DMS153 treated with DMSO at 0.1 percent for 48 hours (cell line): ENCODE results near the gene DBI.
"Not testable (repeated sequence)": the region's sequence is repeated elsewhere in the genome, so short reads cannot be mapped to it uniquely, and the experiment has no call there.

Experiments
- DNase-seq: peaks from one replicate; lab custom pipeline; 2025; ENCODE audit not compliant: unreplicated experiment; lab: John Stamatoyannopoulos, UW

Gene DBI

GRCh38 chr2:119364798-119365197 is 2.0 kb upstream of the DBI start:
- no peak for DNase-seq

- DNase-seq = no peak
These were observed 1.3 kb upstream of the DBI start for GRCh38 chr2:119365436-119365835.

GRCh38 chr2:119366161-119366648 is 572 bp upstream of the DBI start:
- no peak for DNase-seq

- no peak for DNase-seq
These were observed 809 bp downstream of the DBI start for GRCh38 chr2:119367472-119368099.

- DNase-seq = no peak
These were observed 3.1 kb downstream of the DBI start for GRCh38 chr2:119369845-119370244.

- DNase-seq = no peak
These were observed 4.3 kb downstream of the DBI start for GRCh38 chr2:119371111-119371510.

- no peak for DNase-seq
These were observed 6.2 kb downstream of the DBI start for GRCh38 chr2:119372778-119373568.

GRCh38 chr2:119373907-119374745 is 7.3 kb downstream of the DBI start:
- not testable (repeated sequence) for DNase-seq

- not testable (repeated sequence) for DNase-seq
These were observed 9.6 kb downstream of the DBI start for GRCh38 chr2:119376406-119376805.

- no peak for DNase-seq
These were observed 10.0 kb downstream of the DBI start for GRCh38 chr2:119376810-119377209.

GRCh38 chr2:119377294-119377992 is 10.7 kb downstream of the DBI start:
- DNase-seq = no peak

- no peak for DNase-seq
These were observed 11.2 kb downstream of the DBI start for GRCh38 chr2:119377993-119378345.

- no peak for DNase-seq
These were observed 11.8 kb downstream of the DBI start for GRCh38 chr2:119378566-119378965.

- peak; percentile 39 for DNase-seq
These were observed 16.8 kb downstream of the DBI start for GRCh38 chr2:119383410-119384140.

GRCh38 chr2:119384971-119385370 is 18.2 kb downstream of the DBI start:
- DNase-seq = no peak

GRCh38 chr2:119385466-119385865 is 18.7 kb downstream of the DBI start:
- no peak for DNase-seq

- DNase-seq = no peak
These were observed 20.8 kb downstream of the DBI start for GRCh38 chr2:119387381-119388129.

GRCh38 chr2:119389615-119390306 is 23.0 kb downstream of the DBI start:
- DNase-seq = no peak
